HG02981 (cell line): ENCODE results near the gene PRKD1.

ENCODE experiments used
- ATAC-seq: cut with Tn5 transposase; IDR thresholded peaks from one replicate; pipeline ENCODE4 v1.9.1; 2021; ENCODE audit warnings: mild to moderate bottlenecking, moderate library complexity; ENCODE audit not compliant: unreplicated experiment

Gene PRKD1

GRCh38 chr14:29630566-29631160 is 297.0 kb downstream of the PRKD1 start:
- ATAC-seq: no peak

GRCh38 chr14:29629839-29630238 is 297.8 kb downstream of the PRKD1 start:
- ATAC-seq: no peak

GRCh38 chr14:29627137-29627536 is 300.5 kb downstream of the PRKD1 start:
- ATAC-seq: no peak

- ATAC-seq: no peak
These were observed 309.2 kb downstream of the PRKD1 start for GRCh38 chr14:29618323-29619067.

GRCh38 chr14:29616922-29617321 is 310.7 kb downstream of the PRKD1 start:
- ATAC-seq: no peak

- ATAC-seq: no peak
These were observed 318.8 kb downstream of the PRKD1 start for GRCh38 chr14:29608861-29609260.

GRCh38 chr14:29607169-29607568 is 320.5 kb downstream of the PRKD1 start:
- ATAC-seq: no peak

GRCh38 chr14:29603696-29604095 is 324.0 kb downstream of the PRKD1 start:
- ATAC-seq: no peak

- no peak for ATAC-seq
These were observed 326.0 kb downstream of the PRKD1 start for GRCh38 chr14:29601616-29602015.

GRCh38 chr14:29587761-29588470 is 339.7 kb downstream of the PRKD1 start:
- ATAC-seq: no peak

- no peak for ATAC-seq
These were observed 340.6 kb downstream of the PRKD1 start for GRCh38 chr14:29587046-29587445.

GRCh38 chr14:29584992-29585391 is 342.7 kb downstream of the PRKD1 start:
- no peak for ATAC-seq

- no peak for ATAC-seq
These were observed 346.9 kb downstream of the PRKD1 start for GRCh38 chr14:29580763-29581162.

- ATAC-seq: no peak
These were observed 347.8 kb downstream of the PRKD1 start for GRCh38 chr14:29579838-29580237.

GRCh38 chr14:29576927-29577326 is 350.7 kb downstream of the PRKD1 start:
- no peak for ATAC-seq

GRCh38 chr14:29569194-29569593 is 358.5 kb downstream of the PRKD1 start:
- no peak for ATAC-seq

- ATAC-seq: no peak
These were observed 361.5 kb downstream of the PRKD1 start for GRCh38 chr14:29566194-29566593.

GRCh38 chr14:29558516-29558915 is 369.1 kb downstream of the PRKD1 start:
- no peak for ATAC-seq

GRCh38 chr14:29554335-29554734 is 373.3 kb downstream of the PRKD1 start:
- ATAC-seq: no peak

- no peak for ATAC-seq
These were observed 374.2 kb downstream of the PRKD1 start for GRCh38 chr14:29553427-29553826.

- peak; percentile 88 for ATAC-seq
These were observed 378.7 kb downstream of the PRKD1 start for GRCh38 chr14:29548948-29549370.

GRCh38 chr14:29545714-29546113 is 381.9 kb downstream of the PRKD1 start:
- no peak for ATAC-seq
